Lung microvascular endothelial cell (primary cell): ENCODE measurements around the gene ABHD16A. TPM values are rescaled to one million over a fixed set of nuclear protein-coding genes. Genes with fewer than 3 reads are reported as not detected.

ENCODE experiments used
- DNase-seq, 2 donors: peaks; one replicate each; pipeline versions ENCODE4 v3.0.0 to v3.0.0-alpha.2; 2010; ENCODE audit warnings: low read depth in 2 of 2
- total RNA-seq: library from RNA; depleted of rRNA; stranded (reverse); fragments of >200 nt; gene quantifications from 2 replicates; pipeline ENCODE4 v1.2.1, GENCODE V29; 2014

The ABHD16A gene
- total RNA-seq, 1 donor from 2014 or later = 69.8 TPM

- no peak for DNase-seq
These were observed 60.1 kb downstream of the ABHD16A start for GRCh38 chr6:31642798-31643570.

GRCh38 chr6:31641370-31641769 is 61.8 kb downstream of the ABHD16A start:
- no peak for DNase-seq

GRCh38 chr6:31640612-31641011 is 62.5 kb downstream of the ABHD16A start:
- DNase-seq = no peak

GRCh38 chr6:31639449-31639861 is 63.7 kb downstream of the ABHD16A start:
- DNase-seq = peak; percentile 60 to 83

- no peak for DNase-seq
These were observed 64.1 kb downstream of the ABHD16A start for GRCh38 chr6:31639043-31639442.

Other genes starting within 250 kb of the ABHD16A start
- gene MICB, start 205.2 kb downstream of the ABHD16A start, total RNA-seq = 5.0 and 9.8 TPM in 2 replicates
- not detected in 2 replicates for gene MCCD1, start 174.4 kb downstream of the ABHD16A start, total RNA-seq
- 180 and 306 TPM in 2 replicates for gene DDX39B, start 161.3 kb downstream of the ABHD16A start, total RNA-seq
- 0.20 and 0.22 TPM in 2 replicates for gene ATP6V1G2, start 156.7 kb downstream of the ABHD16A start, total RNA-seq
- 17.9 and 23.0 TPM in 2 replicates for gene NFKBIL1, start 155.7 kb downstream of the ABHD16A start, total RNA-seq
- gene LTA, start 131.0 kb downstream of the ABHD16A start, total RNA-seq = not detected in 2 replicates
- gene TNF, start 127.8 kb downstream of the ABHD16A start, total RNA-seq = not detected in 2 replicates
- gene LTB, start 120.9 kb downstream of the ABHD16A start, total RNA-seq = 6.7 and 9.2 TPM in 2 replicates
- not detected in 2 replicates for gene LST1, start 117.0 kb downstream of the ABHD16A start, total RNA-seq
- not detected in 2 replicates for gene NCR3, start 110.3 kb downstream of the ABHD16A start, total RNA-seq
- not detected in 2 replicates for gene AIF1, start 88.1 kb downstream of the ABHD16A start, total RNA-seq
- 19.4 and 27.2 TPM in 2 replicates for gene PRRC2A, start 82.6 kb downstream of the ABHD16A start, total RNA-seq
- gene BAG6, start 50.7 kb downstream of the ABHD16A start, total RNA-seq = 88.3 and 111 TPM in 2 replicates
- gene APOM, start 47.4 kb downstream of the ABHD16A start, total RNA-seq = 0.22 and 0.40 TPM in 2 replicates
- gene C6orf47, start 42.5 kb downstream of the ABHD16A start, total RNA-seq = 15.5 and 24.0 TPM in 2 replicates
- gene GPANK1, start 38.3 kb downstream of the ABHD16A start, total RNA-seq = 8.5 and 12.1 TPM in 2 replicates
- 64.1 and 67.6 TPM in 2 replicates for gene CSNK2B, start 37.2 kb downstream of the ABHD16A start, total RNA-seq
- 0.44 and 1.2 TPM in 2 replicates for gene LY6G5B, start 33.3 kb downstream of the ABHD16A start, total RNA-seq
- gene LY6G5C, start 22.3 kb downstream of the ABHD16A start, total RNA-seq = 1.4 and 1.7 TPM in 2 replicates
- gene LY6G6F, start 3.5 kb upstream of the ABHD16A start, total RNA-seq = not detected in 2 replicates
- not detected in 2 replicates for gene LY6G6D, start 12.0 kb upstream of the ABHD16A start, total RNA-seq
- gene LY6G6C, start 18.4 kb upstream of the ABHD16A start, total RNA-seq = not detected in 2 replicates
- gene MPIG6B, start 20.0 kb upstream of the ABHD16A start, total RNA-seq = not detected in 2 replicates
- 109 and 159 TPM in 2 replicates for gene DDAH2, start 26.0 kb upstream of the ABHD16A start, total RNA-seq
- 469 and 552 TPM in 2 replicates for gene CLIC1, start 33.2 kb upstream of the ABHD16A start, total RNA-seq
- gene MSH5, start 36.7 kb upstream of the ABHD16A start, total RNA-seq = 1.4 and 2.6 TPM in 2 replicates
- gene SAPCD1, start 59.3 kb upstream of the ABHD16A start, total RNA-seq = 1.6 and 2.0 TPM in 2 replicates
- under 0.01 and 0.40 TPM in 2 replicates for gene VWA7, start 74.0 kb upstream of the ABHD16A start, total RNA-seq
- gene VARS1, start 92.4 kb upstream of the ABHD16A start, total RNA-seq = 36.3 and 39.0 TPM in 2 replicates
- 29.2 and 29.8 TPM in 2 replicates for gene LSM2, start 103.6 kb upstream of the ABHD16A start, total RNA-seq
- gene HSPA1L, start 112.0 kb upstream of the ABHD16A start, total RNA-seq = 0.87 and 1.8 TPM in 2 replicates
- 40.8 and 93.3 TPM in 2 replicates for gene HSPA1A, start 112.2 kb upstream of the ABHD16A start, total RNA-seq
- 23.8 and 30.2 TPM in 2 replicates for gene HSPA1B, start 124.4 kb upstream of the ABHD16A start, total RNA-seq
- gene NEU1, start 159.5 kb upstream of the ABHD16A start, total RNA-seq = 41.2 and 50.0 TPM in 2 replicates
- gene SLC44A4, start 175.7 kb upstream of the ABHD16A start, total RNA-seq = not detected in 2 replicates
- gene EHMT2, start 194.4 kb upstream of the ABHD16A start, total RNA-seq = 25.7 and 28.0 TPM in 2 replicates
- 2.2 and 3.6 TPM in 2 replicates for gene ZBTB12, start 198.8 kb upstream of the ABHD16A start, total RNA-seq
- gene C2, start 224.4 kb upstream of the ABHD16A start, total RNA-seq = under 0.01 TPM in 1 of 2 replicates, not detected in the other
- 0.44 and 0.60 TPM in 2 replicates for gene CFB, start 242.8 kb upstream of the ABHD16A start, total RNA-seq